ENCODE measurements around the gene ORAI3.

The ORAI3 gene

GRCh38 chr16:30984669-30985400 is 36.0 kb downstream of the ORAI3 start, which contains the start of gene HSD3B7 (continued):
- TF ChIP-seq MEIS1 (CRISPR knock-in tag; IDR thresholded peaks at IDR 0.05; ENCODE audit: borderline replicate concordance): no peak
- peak; percentile 73 for TF ChIP-seq ZNF654 (tag by site-specific recombination; IDR thresholded peaks at IDR 0.05; ENCODE audit: low read depth)
- TF ChIP-seq ZNF114 (tag by site-specific recombination; IDR thresholded peaks at IDR 0.05): no peak
- 0 out of 2 replicates have a peak, but pooled peaks have one; percentile 61 for TF ChIP-seq ZFP37 (tag by site-specific recombination; IDR thresholded peaks at IDR 0.05)
- 0 out of 2 replicates have a peak, but pooled peaks have one; percentile 32 for TF ChIP-seq ZBTB21 (tag by site-specific recombination; IDR thresholded peaks at IDR 0.05)
- TF ChIP-seq ZNF416 (tag by site-specific recombination; IDR thresholded peaks at IDR 0.05): no peak
- TF ChIP-seq ZNF747 (tag by site-specific recombination; IDR thresholded peaks at IDR 0.05): no peak
- no peak for TF ChIP-seq SALL2 (tag by site-specific recombination; IDR thresholded peaks at IDR 0.05; ENCODE audit: borderline replicate concordance)
- no peak for TF ChIP-seq ZBTB8A (tag by site-specific recombination; IDR thresholded peaks at IDR 0.05)
- TF ChIP-seq GLIS1 (tag by site-specific recombination; IDR thresholded peaks at IDR 0.05): peak; percentile 79
- peak; percentile 79 for TF ChIP-seq SP7 (tag by site-specific recombination; IDR thresholded peaks at IDR 0.05)
- no peak for TF ChIP-seq ZNF274 (IDR thresholded peaks at IDR 0.05; ENCODE audit: low read length)
- no peak for TF ChIP-seq ZNF274 (tag by site-specific recombination; IDR thresholded peaks at IDR 0.05; ENCODE audit: borderline replicate concordance)
- TF ChIP-seq ZNF394 (tag by site-specific recombination; IDR thresholded peaks at IDR 0.05; ENCODE audit: borderline replicate concordance): no peak; the same call in 1 of the 2 replicates
- peak; percentile 80 for TF ChIP-seq ZFHX2 (tag by site-specific recombination; conservative IDR thresholded peaks at IDR 0.05)
- TF ChIP-seq ZSCAN23 (tag by site-specific recombination; IDR thresholded peaks at IDR 0.05): no peak
- TF ChIP-seq ZNF549 (tag by site-specific recombination; IDR thresholded peaks at IDR 0.05): no peak
- TF ChIP-seq ZNF660 (tag by site-specific recombination; IDR thresholded peaks at IDR 0.05): no peak; the same call in 1 of the 2 replicates
- TF ChIP-seq ZNF366 (tag by site-specific recombination; conservative IDR thresholded peaks at IDR 0.05): peak; percentile 81
- peak; percentile 70; the same call in 1 of the 2 replicates for TF ChIP-seq ZSCAN30 (tag by site-specific recombination; IDR thresholded peaks at IDR 0.05)
- TF ChIP-seq ZNF223 (tag by site-specific recombination; IDR thresholded peaks at IDR 0.05): 0 out of 2 replicates have a peak, but pooled peaks have one; percentile 14
- TF ChIP-seq ZNF600 (tag by site-specific recombination; IDR thresholded peaks at IDR 0.05): peak; percentile 9; the same call in 1 of the 2 replicates
- peak; percentile 48 for TF ChIP-seq SP2 (tag by site-specific recombination; IDR thresholded peaks at IDR 0.05)
- TF ChIP-seq ZNF423 (tag by site-specific recombination; IDR thresholded peaks at IDR 0.05): no peak
- TF ChIP-seq ZNF341 (tag by site-specific recombination; IDR thresholded peaks at IDR 0.05; ENCODE audit: low read depth): peak; percentile 49; the same call in 1 of the 2 replicates
- TF ChIP-seq, protein P1, sequence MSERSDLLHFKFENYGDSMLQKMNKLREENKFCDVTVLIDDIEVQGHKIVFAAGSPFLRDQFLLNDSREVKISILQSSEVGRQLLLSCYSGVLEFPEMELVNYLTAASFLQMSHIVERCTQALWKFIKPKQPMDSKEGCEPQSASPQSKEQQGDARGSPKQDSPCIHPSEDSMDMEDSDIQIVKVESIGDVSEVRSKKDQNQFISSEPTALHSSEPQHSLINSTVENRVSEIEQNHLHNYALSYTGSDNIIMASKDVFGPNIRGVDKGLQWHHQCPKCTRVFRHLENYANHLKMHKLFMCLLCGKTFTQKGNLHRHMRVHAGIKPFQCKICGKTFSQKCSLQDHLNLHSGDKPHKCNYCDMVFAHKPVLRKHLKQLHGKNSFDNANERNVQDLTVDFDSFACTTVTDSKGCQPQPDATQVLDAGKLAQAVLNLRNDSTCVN (tag by site-specific recombination; optimal IDR thresholded peaks at IDR 0.05): peak; percentile 17
- 0 out of 2 replicates have a peak, but pooled peaks have one; percentile 31 for TF ChIP-seq PRDM2 (tag by site-specific recombination; IDR thresholded peaks at IDR 0.05; ENCODE audit: borderline replicate concordance)
- peak; percentile 95 for TF ChIP-seq ZNF2 (tag by site-specific recombination; IDR thresholded peaks at IDR 0.05)
- peak; percentile 45; the same call in 1 of the 2 replicates for TF ChIP-seq ZNF501 (tag by site-specific recombination; IDR thresholded peaks at IDR 0.05)
- TF ChIP-seq, protein P2, sequence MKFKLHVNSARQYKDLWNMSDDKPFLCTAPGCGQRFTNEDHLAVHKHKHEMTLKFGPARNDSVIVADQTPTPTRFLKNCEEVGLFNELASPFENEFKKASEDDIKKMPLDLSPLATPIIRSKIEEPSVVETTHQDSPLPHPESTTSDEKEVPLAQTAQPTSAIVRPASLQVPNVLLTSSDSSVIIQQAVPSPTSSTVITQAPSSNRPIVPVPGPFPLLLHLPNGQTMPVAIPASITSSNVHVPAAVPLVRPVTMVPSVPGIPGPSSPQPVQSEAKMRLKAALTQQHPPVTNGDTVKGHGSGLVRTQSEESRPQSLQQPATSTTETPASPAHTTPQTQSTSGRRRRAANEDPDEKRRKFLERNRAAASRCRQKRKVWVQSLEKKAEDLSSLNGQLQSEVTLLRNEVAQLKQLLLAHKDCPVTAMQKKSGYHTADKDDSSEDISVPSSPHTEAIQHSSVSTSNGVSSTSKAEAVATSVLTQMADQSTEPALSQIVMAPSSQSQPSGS (tag by site-specific recombination; IDR thresholded peaks at IDR 0.05; ENCODE audit: low read depth): peak; percentile 83
- TF ChIP-seq GLIS2 (tag by site-specific recombination; IDR thresholded peaks at IDR 0.05): peak; percentile 69
- no peak; the same call in 1 of the 2 replicates for TF ChIP-seq ZFP69B (tag by site-specific recombination; IDR thresholded peaks at IDR 0.05)
- no peak for TF ChIP-seq MZF1 (tag by site-specific recombination; IDR thresholded peaks at IDR 0.05; ENCODE audit: borderline replicate concordance)
- peak; percentile 96 for TF ChIP-seq ZBTB17 (tag by site-specific recombination; IDR thresholded peaks at IDR 0.05)
